Vagina (tissue), 2 donors: ENCODE results near the gene SLC66A1.

ENCODE experiments used
- POLR2A ChIP-seq, 2 donors: fragments of 450-650 bp; IDR thresholded peaks; one replicate each; pipeline ENCODE4 v1.6.1; 2017; ENCODE audit warnings: antibody characterized with exemption in 2 of 2, mild to moderate bottlenecking in 2 of 2, moderate library complexity in 2 of 2
- POLR2AphosphoS5 ChIP-seq, 2 donors: sonication (generic); formaldehyde crosslinking; IDR thresholded peaks; one replicate each; pipeline ENCODE4 v1.9.0; 2017; ENCODE audit warnings: antibody characterized with exemption in 2 of 2, mild to moderate bottlenecking in 2 of 2, low read depth in 1 of 2; ENCODE audit not compliant: insufficient read depth in 1 of 2
- TF ChIP-seq, protein P1 (sequence below), 3 experiments: fragments of 450-650 bp in 2 of 3; fragments of 200-600 bp in 1 of 3; sonication (generic) in 1 of 3; IDR thresholded peaks; one replicate each; pipeline ENCODE4 v1.5.1; 2017 to 2019; ENCODE audit warnings: antibody characterized with exemption in 3 of 3, mild to moderate bottlenecking in 2 of 3, moderate library complexity in 2 of 3

DNA sequence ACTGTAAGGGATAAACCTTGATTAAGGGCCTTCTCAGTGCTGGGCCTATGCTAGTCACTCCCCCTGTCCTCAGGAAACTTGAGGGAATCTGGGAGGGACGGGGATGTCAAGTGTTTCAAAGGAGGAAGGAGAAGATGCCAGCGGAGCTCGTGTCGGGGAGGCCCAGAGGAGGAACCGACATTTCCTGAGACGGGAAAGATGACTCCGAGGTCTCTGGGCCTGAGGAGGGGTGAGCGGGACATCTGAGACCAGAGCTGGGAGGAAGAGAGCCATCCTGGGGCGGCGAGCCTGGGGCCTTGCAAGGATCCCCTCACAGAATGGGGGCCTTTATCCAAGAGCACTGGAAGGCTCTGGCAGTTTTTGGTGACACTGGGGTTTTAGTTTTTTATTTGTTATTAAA is 10.4 kb downstream of the SLC66A1 start:
- no peak for TF ChIP-seq POLR2A (IDR thresholded peaks at IDR 0.05)
- TF ChIP-seq, protein P1, sequence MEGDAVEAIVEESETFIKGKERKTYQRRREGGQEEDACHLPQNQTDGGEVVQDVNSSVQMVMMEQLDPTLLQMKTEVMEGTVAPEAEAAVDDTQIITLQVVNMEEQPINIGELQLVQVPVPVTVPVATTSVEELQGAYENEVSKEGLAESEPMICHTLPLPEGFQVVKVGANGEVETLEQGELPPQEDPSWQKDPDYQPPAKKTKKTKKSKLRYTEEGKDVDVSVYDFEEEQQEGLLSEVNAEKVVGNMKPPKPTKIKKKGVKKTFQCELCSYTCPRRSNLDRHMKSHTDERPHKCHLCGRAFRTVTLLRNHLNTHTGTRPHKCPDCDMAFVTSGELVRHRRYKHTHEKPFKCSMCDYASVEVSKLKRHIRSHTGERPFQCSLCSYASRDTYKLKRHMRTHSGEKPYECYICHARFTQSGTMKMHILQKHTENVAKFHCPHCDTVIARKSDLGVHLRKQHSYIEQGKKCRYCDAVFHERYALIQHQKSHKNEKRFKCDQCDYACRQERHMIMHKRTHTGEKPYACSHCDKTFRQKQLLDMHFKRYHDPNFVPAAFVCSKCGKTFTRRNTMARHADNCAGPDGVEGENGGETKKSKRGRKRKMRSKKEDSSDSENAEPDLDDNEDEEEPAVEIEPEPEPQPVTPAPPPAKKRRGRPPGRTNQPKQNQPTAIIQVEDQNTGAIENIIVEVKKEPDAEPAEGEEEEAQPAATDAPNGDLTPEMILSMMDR (IDR thresholded peaks at IDR 0.05) = no peak
- TF ChIP-seq POLR2AphosphoS5 (IDR thresholded peaks at IDR 0.05; ENCODE audit: insufficient read depth in 1 of 2, low read depth in 1 of 2) = no peak
